DMS79 treated with DMSO at 0.1 percent for 48 hours (cell line): ENCODE data around the gene COBL.

Experiments
- DNase-seq: peaks from one replicate; lab custom pipeline; 2025; lab: John Stamatoyannopoulos, UW

Gene COBL

GRCh38 chr7:51255036-51255435 lies 61.6 kb downstream of the COBL start:
- no peak for DNase-seq

DNA sequence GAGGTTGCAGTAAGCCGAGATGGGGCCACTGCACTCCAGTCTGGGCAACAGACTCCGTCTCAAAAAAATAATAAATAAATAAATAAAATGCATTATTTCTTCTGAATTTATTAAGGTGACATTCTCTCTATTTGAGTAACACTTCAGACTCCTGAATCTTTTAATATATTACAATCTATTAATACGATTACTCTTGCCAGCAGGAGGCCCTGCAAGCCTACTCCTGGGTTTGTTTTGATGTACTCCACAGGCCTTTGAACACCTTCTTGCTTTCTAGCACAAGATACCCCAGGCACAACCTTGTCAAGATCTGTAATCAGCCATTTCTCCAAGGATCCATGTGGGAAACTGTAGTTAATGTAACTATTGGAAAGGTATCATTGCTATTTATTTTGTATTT lies 63.5 kb downstream of the COBL start:
- no peak for DNase-seq

DNA sequence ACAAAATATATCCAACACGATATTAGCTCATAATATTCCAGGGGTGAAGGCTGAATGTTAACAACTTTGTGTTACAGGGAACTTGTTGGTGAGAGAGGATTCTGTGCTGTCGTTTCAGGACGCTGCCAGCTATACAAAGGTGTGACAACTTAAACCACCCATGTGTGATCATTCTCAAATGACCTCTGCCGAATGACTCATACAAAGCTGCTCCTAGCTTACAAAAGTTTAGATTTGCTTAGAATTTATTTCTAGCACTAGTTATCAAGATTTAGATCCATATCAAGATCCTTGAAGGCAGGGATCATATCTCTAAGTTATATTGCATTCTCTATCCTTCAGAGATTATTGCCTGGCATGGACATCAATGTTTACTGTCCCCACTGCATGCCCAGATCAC lies 65.3 kb downstream of the COBL start:
- no peak for DNase-seq

- DNase-seq = no peak
Measured at GRCh38 chr7:51250512-51250911, 66.1 kb downstream of the COBL start.

DNA sequence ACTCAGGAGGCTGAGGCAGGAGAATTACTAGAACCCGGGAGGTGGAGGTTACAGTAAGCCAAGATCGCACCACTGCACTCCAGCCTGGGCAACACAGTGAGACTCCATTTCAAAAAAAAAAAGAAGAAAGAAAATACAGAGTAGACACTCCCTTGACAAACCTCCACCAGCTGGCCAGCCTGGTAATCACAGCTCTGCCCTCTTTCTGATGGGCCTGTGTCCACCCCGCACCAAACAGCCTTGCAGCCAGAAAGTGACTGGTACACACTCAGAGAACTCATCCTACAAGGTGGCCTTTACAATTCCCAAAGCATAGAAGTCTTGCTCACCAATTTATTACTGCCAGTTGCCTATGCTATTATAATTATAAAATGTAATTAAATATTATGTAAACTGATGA lies 66.6 kb downstream of the COBL start:
- no peak for DNase-seq

GRCh38 chr7:51249187-51249945 lies 67.2 kb downstream of the COBL start:
- no peak for DNase-seq

- DNase-seq = no peak
Measured at GRCh38 chr7:51246258-51247245, 70.1 kb downstream of the COBL start.

- DNase-seq = no peak
Measured at GRCh38 chr7:51244885-51245284, 71.7 kb downstream of the COBL start.

DNA sequence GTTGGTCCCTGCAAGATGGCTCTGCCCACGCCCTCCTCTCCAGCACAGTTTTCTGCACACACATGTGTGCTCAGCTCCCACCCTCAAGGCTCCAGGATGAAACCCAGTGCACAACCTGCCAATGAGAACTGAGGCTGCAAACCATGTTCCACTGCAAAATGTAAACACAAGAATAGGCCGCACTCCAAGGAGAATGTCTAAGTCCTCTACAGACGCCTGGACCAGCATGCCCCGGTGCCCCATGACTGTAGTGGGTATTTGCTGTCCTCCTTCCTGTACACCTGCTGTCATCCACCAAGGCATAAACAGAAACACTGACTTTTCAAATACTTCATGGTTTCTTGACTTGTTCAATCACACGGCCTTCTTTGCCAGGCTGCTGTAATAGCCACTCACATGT lies 72.6 kb downstream of the COBL start:
- DNase-seq = no peak

- DNase-seq = no peak
Measured at GRCh38 chr7:51243631-51244030, 73.0 kb downstream of the COBL start.

DNA sequence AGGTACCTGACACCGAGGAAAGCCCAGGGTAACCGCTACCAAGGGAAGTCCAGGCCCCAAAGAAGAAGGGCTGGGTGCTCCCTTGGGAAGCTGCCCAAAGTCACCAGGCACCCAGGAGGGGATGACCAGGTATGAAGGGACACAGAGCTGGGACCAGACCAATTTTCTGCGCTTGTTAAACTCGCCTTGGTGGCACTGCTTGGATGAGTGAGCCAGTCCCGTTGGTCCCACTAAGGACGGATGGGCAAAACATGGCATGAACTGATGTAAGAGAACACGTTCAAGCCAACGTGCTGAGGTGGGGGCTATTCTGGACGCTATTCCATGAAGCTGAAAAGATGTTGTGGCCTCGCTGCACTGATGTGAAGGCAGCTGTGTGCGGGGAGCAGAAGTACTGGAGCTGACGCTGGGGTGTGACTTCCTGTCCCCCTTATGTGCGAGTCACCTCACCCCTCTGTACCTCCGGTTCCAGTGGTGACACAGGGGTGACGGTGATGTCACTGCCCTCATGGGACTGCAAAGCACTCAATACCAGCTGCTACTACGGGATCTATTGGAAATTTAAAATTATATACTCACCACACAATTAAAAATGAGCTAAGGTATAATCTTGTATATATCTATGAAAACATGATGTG lies 73.6 kb downstream of the COBL start:
- no peak for DNase-seq

- no peak for DNase-seq
Measured at GRCh38 chr7:51242007-51242691, 74.5 kb downstream of the COBL start.

GRCh38 chr7:51240868-51241267 lies 75.7 kb downstream of the COBL start:
- no peak for DNase-seq

GRCh38 chr7:51239691-51240090 lies 76.9 kb downstream of the COBL start:
- DNase-seq = no peak

DNA sequence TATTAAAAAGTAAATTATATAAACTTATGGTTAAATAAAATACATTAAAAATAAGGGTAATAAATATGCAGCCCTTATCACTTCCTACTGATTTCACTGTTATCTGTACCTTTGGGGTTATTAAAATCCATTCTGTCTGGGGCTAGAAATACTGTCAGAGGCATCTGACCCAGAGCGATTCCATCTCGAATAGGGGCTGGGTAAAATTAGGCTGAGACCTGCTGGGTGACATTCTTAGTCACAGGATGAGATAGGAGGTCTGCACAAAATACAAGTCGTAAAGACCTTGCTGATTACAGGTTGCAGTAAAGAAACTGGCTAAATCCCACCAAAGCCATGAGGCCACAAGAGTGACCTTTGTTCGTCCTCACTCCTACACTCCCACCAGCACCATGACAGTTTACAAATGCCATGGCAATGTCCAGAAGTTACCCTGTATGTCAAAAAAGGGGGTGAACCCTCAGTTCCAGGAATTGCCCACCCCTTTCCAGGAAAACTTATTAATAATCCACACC lies 77.6 kb downstream of the COBL start:
- DNase-seq = no peak

GRCh38 chr7:51237446-51238133 lies 79.0 kb downstream of the COBL start:
- no peak for DNase-seq

DNA sequence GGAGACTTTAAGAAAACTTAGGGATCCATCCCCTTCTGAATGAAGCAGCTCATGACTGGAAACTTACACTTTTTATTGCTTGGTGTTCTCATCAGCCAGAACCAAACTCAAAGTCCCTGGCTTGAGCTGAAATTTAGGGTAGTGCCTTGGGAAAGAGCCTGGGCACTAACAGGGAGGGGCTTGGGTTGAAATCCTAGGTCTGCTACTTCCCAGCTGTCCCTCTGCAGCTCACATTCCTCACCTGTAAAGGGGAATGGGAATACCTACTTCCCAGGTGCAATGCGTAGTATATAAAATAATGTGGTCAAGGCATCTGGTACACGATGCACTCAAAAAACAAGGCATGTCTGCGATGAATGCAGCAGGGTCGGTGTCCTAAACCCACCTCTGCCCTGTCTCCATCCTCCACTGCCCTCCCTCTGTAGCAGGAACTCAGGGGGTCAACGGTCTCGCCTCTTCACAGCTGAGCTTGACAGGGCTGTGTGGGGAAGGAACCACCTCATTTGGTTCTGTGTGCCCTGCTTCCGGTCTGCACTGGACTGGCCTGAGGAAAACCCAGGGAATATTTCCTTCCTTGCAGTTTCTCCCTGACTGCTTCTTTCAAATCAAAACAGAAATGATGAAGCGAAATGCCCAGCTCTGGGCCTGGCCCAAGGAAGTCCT lies 80.0 kb downstream of the COBL start:
- DNase-seq = no peak

GRCh38 chr7:51235593-51236313 lies 80.9 kb downstream of the COBL start:
- DNase-seq = no peak

GRCh38 chr7:51234609-51235308 lies 81.8 kb downstream of the COBL start:
- no peak for DNase-seq
